Right cardiac atrium (tissue), 5 donors: Measurements from ENCODE around the gene CHN1. TPM values are rescaled to one million over a fixed set of nuclear protein-coding genes. Genes with fewer than 3 reads are reported as not detected.

Experiments used
- ATAC-seq, 2 donors: fragments of 200-7000 bp; cut with Tn5 transposase; one replicate each; pipeline versions ENCODE4 v1.8.0 to v1.9.1; 2020; ENCODE audit warnings: moderate library complexity in 2 of 2, mild to moderate bottlenecking in 1 of 2
- DNase-seq, 3 donors: peaks; one replicate each; pipeline ENCODE4 v3.0.0-alpha.2; 2020
- H3K27ac ChIP-seq: one replicate; pipeline ENCODE4 v1.5.1; 2013; ENCODE audit warnings: mild to moderate bottlenecking, low read length, control low read depth, moderate library complexity
- H3K27me3 ChIP-seq: one replicate; pipeline ENCODE4 v1.6.1; 2013; ENCODE audit not compliant: control insufficient read depth, insufficient read depth
- H3K4me1 ChIP-seq: one replicate; pipeline ENCODE4 v1.6.1; 2013; ENCODE audit warnings: low read length; ENCODE audit not compliant: control insufficient read depth, insufficient read depth
- H3K4me3 ChIP-seq: one replicate; pipeline ENCODE4 v1.5.1; 2013; ENCODE audit warnings: low read length, control low read depth
- H3K9me3 ChIP-seq: one replicate; pipeline ENCODE4 v1.6.1; 2013; ENCODE audit warnings: low read length; ENCODE audit not compliant: control insufficient read depth
- WGBS: extraction: QIAGEN DNeasy Blood & Tissue Kit; methylation state at CpG from one replicate; pipeline ENCODE4 v1.1.7; 2013; 5-methylcytosine and 5-hydroxymethylcytosine counted together
- intact Hi-C, 4 donors: fragments of 100-400 bp; cut with DNase I; formaldehyde crosslinking; loops; one replicate each; pipeline versions ENCODE4 v1.11.0 to v1.14.0; 2022 to 2023
- polyA plus RNA-seq: library from polyadenylated mRNA; stranded (reverse); fragments of 200-250 nt; gene quantifications from one replicate; pipeline ENCODE4 v1.2.3, GENCODE V29; 2013
- total RNA-seq, 4 donors: library from RNA; stranded (reverse); fragmentation: NEBNext Ultra II Directional; extraction: Animal tissue kit (Norgen Biotek cat#: 25700); gene quantifications; one replicate each; pipeline ENCODE4 v1.2.1, GENCODE V29; 2021
- donor health status: healthy with polysubstance abuse.
- donor health status: DM: no; HTN: yes; CAD: no.
- donor health status: DM: no; HTN: no; CAD: no.
- donor health status: DM: no; HTN: yes; CAD: no; lungs with severe emphysema.
- donor health status: DM: yes; HTN: yes; CAD: no.

The CHN1 gene
- total and polyA plus RNA-seq, 5 donors = 5.3 to 8.9 (median 7.8) TPM

DNA sequence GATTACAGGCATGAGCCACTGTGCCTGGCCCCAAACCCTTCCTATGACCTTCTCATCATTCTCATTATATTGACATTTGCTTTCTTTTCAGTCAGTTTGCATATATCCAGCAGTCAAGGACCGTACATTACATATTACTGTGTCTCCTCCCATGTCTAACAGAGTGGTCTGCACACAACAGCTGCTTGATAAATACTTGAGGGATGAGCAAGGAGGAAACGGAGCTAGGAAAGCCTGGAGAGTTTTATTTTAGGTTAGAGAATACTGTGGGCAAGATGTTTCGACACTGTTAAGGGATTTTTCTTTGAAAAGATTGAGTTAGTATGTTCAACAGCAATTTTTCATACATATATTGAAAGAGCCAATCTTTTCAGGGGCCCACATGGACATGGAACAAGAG, 164.7 kb downstream of the CHN1 start:
- Histone ChIP-seq H3K4me1 (peaks cover 1% of the 10 kb centered on the region), H3K27me3 (no peaks in the 10 kb centered on the region), H3K9me3 (no peaks in the 10 kb centered on the region), H3K27ac (no peak overlapping the region), H3K4me3 (no peak overlapping the region)
- 74% methylated on average over 3 of the region's 3 CpGs for WGBS
- ATAC-seq = no peak
- DNase-seq = no peak
- intact Hi-C loops = no loop called here

DNA sequence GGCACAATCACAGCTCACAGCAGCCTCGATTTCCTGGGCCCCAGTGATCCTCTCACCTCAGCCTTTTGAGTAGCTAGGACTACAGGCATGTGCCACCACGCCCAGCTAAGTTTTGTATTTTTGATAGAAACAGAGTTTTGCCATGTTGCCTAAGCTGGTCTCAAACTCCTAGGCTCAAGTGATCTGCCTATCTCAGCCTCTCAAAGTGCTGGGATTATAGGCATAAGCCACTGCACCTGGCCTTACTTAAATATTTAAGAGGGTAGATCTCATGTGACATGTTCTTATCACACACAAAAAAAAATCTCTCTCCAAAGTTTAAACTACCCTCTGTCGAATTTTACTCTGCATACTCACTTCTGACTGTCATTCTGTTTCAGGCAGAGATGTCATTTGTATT, 165.5 kb downstream of the CHN1 start:
- Histone ChIP-seq H3K4me3 (no peak overlapping the region), H3K27ac (no peak overlapping the region), H3K9me3 (no peaks in the 10 kb centered on the region), H3K4me1 (peaks cover 1% of the 10 kb centered on the region), H3K27me3 (no peaks in the 10 kb centered on the region)
- intact Hi-C loops = no loop called here
- WGBS = 92% methylated on average over 3 of the region's 3 CpGs
- DNase-seq (no peak), ATAC-seq (no peak)

DNA sequence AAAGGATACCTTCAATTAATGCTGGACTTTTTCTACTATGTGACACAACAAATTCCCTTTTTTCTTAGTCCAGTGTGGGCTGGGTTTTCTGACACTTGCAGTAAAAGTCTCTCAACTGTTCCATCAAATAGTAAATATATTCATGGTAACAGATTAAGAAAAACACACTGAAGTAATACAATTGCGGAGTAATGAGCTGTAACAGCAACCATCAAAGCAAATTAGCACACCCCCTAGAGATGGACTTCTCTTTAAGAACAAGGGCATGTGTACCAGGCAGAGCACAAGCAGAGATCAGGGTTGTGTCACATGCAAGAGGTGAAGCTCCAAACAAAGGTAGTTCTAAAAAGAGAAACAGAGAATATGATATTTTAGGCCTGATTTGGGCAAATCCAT, 168.2 kb downstream of the CHN1 start:
- ATAC-seq = no peak
- Histone ChIP-seq H3K27me3 (no peaks in the 10 kb centered on the region), H3K9me3 (no peaks in the 10 kb centered on the region), H3K4me3 (no peak overlapping the region), H3K4me1 (no peaks in the 10 kb centered on the region), H3K27ac (no peak overlapping the region)
- 97% methylated on average over 1 of the region's 1 CpG for WGBS
- intact Hi-C loops = no loop called here
- DNase-seq = no peak

DNA sequence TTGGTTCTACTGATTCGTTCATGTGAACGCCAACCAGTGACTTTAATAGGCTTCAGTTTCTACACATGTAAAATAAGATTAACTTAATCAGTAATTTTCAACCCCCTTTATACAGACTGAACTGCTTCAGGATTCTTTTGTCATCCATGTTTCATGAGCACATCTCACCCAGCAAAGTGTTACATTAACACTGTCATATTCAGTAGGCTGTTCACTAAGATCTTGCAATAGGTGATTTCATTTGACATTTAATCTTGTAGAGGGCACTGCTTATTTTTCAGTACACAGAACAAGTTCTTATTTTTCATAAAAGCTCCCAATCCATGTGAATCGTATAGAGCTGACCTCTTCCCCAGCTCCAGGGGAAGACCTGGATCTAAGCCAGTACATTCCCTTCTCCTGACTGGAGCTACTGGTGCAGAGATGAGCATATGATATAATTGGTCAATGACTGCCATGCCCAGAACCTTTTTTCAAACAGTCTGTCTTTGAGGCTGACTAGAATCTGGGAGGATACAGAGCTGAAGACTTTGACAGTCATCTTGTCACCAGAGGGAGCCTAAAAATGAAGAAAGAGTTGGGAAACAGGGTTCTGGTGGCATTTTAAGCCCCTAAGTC, 168.7 kb downstream of the CHN1 start:
- no peaks in the 10 kb centered on the region for H3K27me3 ChIP-seq
- ATAC-seq = peak; percentile 59 to 61
- intact Hi-C loops = no loop called here
- H3K27ac ChIP-seq = no peak overlapping the region
- no peaks in the 10 kb centered on the region for H3K9me3 ChIP-seq
- WGBS = 81% methylated on average over 3 of the region's 3 CpGs
- no peak for DNase-seq
- no peak overlapping the region for H3K4me3 ChIP-seq
- no peaks in the 10 kb centered on the region for H3K4me1 ChIP-seq

DNA sequence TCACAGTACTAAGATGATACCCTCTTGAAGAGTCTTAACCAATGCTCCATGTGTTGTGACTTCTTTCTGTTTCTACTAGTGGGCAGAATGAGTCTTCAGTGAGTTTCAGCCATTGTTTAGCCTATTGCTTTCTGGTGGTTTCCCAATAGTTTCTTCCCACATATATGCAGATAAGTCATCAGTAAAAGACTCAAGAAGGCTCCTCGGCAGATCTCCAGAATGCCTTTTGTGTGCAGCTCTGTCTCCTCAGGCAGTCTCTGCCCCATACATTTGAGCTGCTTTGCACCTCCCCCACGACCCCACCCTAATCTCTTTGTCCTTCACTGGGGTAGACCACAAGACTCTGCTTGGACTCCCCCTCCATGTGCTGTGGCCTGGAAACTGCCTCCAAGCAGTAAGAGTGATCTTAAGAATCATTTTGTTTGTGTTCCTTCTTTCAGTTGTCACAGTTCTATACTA, 169.4 kb downstream of the CHN1 start:
- no peaks in the 10 kb centered on the region for H3K9me3 ChIP-seq
- no peak for ATAC-seq
- no peaks in the 10 kb centered on the region for H3K4me1 ChIP-seq

DNA sequence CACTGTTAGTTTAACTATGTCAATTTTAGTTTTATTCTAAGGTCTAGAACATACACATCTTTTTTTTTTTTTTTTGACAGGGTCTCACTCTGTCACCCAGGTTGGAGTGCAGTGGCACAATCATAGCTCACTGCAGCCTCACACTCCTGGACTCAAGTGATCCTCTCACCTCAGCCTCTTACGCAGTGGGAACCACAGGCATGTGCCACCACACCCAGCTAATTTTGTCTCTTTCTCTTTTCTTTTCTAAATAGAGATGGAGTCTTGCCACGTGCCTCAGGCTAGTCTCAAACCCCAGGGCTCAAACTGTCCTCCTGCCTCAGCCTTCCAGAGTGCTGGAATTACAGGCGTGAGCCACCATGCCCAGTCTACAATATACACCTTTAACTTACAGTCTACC, 171.4 kb downstream of the CHN1 start:
- ATAC-seq (no peak), DNase-seq (no peak)
- Histone ChIP-seq H3K27me3 (no peaks in the 10 kb centered on the region), H3K4me3 (no peak overlapping the region), H3K4me1 (no peaks in the 10 kb centered on the region), H3K9me3 (no peaks in the 10 kb centered on the region), H3K27ac (no peak overlapping the region)
- intact Hi-C loops = no loop called here
- WGBS = 96% methylated on average over 3 of the region's 3 CpGs

More for the DNA sequence above, 169.4 kb downstream of the CHN1 start:
- intact Hi-C loops = no loop called here
- Histone ChIP-seq H3K4me3 (no peak overlapping the region), H3K27me3 (no peaks in the 10 kb centered on the region), H3K27ac (no peak overlapping the region)
- no peak for DNase-seq
- WGBS = 72% methylated on average over 2 of the region's 2 CpGs

DNA sequence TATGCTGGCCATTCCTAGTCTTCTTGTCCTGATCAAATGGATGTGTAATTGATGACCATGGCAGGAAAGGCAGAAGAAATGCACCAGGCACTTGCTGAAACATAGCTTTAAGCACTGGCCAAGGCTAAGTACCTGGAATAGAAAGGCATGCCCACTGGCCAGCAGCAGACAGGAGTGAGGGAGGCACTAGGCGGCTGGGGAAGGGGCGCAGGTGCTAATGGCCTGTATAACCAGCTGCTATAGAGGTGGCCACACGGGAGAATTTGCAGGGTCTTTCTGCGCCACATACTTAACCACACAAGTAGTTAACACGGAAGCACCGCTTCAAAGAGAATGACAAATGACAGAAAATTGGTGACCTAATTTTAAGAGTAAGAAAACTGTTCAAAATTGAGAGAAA, 174.6 kb downstream of the CHN1 start:
- 97% methylated on average over 6 of the region's 6 CpGs for WGBS
- no peaks in the 10 kb centered on the region for H3K9me3 ChIP-seq
- intact Hi-C loops = no loop called here
- no peaks in the 10 kb centered on the region for H3K27me3 ChIP-seq
- H3K4me3 ChIP-seq = no peak overlapping the region
- H3K27ac ChIP-seq = no peak overlapping the region
- peaks cover 7% of the 10 kb centered on the region for H3K4me1 ChIP-seq
- ATAC-seq (no peak), DNase-seq (no peak)

DNA sequence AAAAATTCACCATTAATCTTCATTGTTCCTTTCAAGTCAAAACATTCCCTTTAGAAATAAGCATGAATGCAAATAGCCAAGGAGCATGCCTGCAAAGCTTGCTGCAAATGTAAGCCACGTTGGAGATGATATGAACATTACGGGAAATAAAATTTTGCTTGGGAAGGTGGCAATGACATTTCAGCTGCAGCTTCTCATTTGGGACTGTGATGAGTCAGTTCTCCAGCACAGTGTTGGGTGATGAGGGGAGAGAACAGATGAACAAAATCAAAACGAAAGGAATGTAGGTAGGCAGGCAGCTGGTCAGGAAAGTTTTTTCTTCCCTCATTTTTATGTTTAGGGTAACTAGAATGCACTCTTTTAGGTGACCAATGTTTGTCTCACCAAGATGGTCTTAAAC, 175.6 kb downstream of the CHN1 start:
- peaks cover 9% of the 10 kb centered on the region for H3K4me1 ChIP-seq
- no peak for ATAC-seq
- no peak overlapping the region for H3K27ac ChIP-seq

DNA sequence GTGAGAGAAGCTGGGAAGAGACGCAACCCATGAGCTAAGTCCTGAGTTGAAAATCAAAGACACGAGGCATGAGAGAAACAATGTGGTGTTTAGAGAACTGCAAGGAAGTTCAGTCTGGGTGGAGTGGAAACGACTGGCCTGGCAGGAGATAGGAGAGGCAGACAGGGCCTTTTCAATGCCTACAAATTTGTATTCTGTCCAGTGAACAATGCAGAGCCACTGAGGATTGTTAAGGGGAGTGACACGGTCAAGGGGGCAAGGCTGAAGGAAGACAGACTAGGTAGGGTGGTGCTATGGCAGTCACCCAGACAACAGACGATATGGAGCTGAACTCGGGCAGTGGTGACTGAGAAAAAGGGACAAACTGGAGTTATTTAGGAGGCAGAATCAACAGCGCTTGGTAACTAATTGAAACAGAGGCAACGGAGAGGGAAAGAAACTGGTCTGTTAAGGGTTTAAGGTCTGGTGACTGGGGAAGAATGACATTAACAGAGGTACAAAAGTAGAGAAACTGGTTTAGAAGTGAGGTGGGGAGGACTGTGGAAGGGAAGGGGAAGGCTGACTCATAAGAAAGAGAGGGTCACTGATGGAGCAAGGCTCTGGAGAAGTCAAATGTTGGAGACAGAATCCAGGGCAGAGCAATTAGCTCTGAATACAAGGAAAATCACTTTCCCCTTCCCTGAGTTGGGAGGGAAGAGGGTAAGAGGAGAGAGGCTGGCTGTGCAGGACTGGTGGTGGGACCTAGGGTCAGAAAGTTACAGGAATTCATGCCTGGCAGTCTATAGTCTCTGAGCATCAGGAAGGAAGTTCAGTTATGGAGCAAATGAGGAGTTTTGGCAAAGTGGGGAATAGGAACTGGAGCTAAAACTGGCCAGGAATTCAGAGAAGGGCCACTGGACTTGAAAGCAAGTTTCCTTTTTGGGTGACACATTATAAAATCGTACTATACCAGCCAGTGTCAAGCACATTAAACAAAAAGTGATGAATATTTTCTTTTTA, 177.5 kb downstream of the CHN1 start:
- ATAC-seq (peak; percentile 80 to 96), DNase-seq (peak in 1 of 3 donors; percentile 35)
- Histone ChIP-seq H3K27ac (peak overlapping the region; percentile 54), H3K27me3 (no peaks in the 10 kb centered on the region), H3K4me1 (peaks cover 13% of the 10 kb centered on the region), H3K9me3 (no peaks in the 10 kb centered on the region), H3K4me3 (no peak overlapping the region)
- intact Hi-C loops = no loop called here
- 52% methylated on average over 9 of the region's 9 CpGs for WGBS

More for the DNA sequence above, 175.6 kb downstream of the CHN1 start:
- Histone ChIP-seq H3K27me3 (no peaks in the 10 kb centered on the region), H3K9me3 (no peaks in the 10 kb centered on the region), H3K4me3 (no peak overlapping the region)
- DNase-seq = no peak
- intact Hi-C loops = no loop called here
- 55% methylated on average over 3 of the region's 3 CpGs for WGBS

DNA sequence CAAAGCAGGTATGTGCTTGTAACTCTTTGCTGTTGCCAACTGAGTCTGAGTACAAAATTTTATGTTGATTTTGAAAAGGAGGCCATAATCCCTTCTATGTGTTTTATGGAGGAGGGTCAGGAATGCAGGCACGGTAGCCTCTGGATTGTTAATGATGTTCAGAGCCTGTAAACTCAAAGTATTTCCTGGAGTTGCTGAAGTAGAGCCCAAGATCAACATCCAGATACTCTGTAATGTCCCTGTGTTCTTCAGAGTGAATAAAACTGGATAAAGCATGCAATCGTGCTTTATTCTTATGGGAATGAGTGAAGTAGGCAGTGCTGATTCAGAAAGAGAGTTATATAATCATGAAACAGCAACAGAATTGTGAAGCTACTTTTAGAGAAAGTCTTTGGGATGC, 179.1 kb downstream of the CHN1 start:
- no peaks in the 10 kb centered on the region for H3K27me3 ChIP-seq
- 39% methylated on average over 2 of the region's 2 CpGs for WGBS
- ATAC-seq (peak in 1 of 2 donors; percentile 52), DNase-seq (no peak)
- H3K4me3 ChIP-seq = no peak overlapping the region
- no peaks in the 10 kb centered on the region for H3K9me3 ChIP-seq
- intact Hi-C loops = no loop called here
- H3K27ac ChIP-seq = no peak overlapping the region
- peaks cover 13% of the 10 kb centered on the region for H3K4me1 ChIP-seq

DNA sequence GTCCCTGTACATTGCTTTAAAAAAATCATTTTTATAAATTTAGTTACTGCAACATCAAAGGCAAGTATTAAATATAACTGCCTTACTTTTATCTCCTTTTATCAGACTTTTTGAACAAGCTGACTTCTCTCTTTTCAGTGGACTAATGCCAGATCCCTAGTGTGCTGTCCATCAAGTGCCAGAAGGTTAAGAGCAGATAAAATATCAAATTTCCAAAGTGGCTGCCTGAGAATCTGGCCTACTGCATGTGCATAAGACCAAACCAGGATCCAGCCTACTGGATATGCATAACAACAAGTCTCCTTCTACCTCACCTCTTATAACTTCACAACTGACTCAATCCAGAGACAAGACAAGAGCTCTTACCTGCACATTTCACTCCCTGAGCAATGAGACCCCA, 181.1 kb downstream of the CHN1 start:
- Histone ChIP-seq H3K27me3 (no peaks in the 10 kb centered on the region), H3K27ac (no peak overlapping the region), H3K4me3 (no peak overlapping the region), H3K9me3 (no peaks in the 10 kb centered on the region), H3K4me1 (peaks cover 13% of the 10 kb centered on the region)
- DNase-seq (no peak), ATAC-seq (no peak)
- intact Hi-C loops = no loop called here
